ENCODE data around the gene CDC27.

CDC27 gene

GRCh38 chr17:47204722-47205418, 15.8 kb upstream of the CDC27 start:
- Histone ChIP-seq H3K27me3 (ENCODE audit: insufficient read depth, insufficient read length) (no peaks in the 10 kb centered on the region), H3K4me1 (ENCODE audit: insufficient read depth, insufficient read length) (peaks cover 9% of the 10 kb centered on the region), H3K4me3 (ENCODE audit: insufficient read length, low read depth) (no peak overlapping the region), H3K9ac (ENCODE audit: insufficient read length, low read depth) (no peak overlapping the region), H3K36me3 (ENCODE audit: insufficient read depth, insufficient read length, low read length) (no peaks in the 10 kb centered on the region), H3K9me3 (ENCODE audit: insufficient read depth, low read length) (no peaks in the 10 kb centered on the region)
- no peak for DNase-seq (ENCODE audit: low read depth, low spot score)
- TF ChIP-seq ZNF274 (IDR thresholded peaks at IDR 0.05; ENCODE audit: low read depth, low read length) (no peak), YY1 (IDR thresholded peaks at IDR 0.05; ENCODE audit: insufficient read depth, insufficient read length) (no peak), SUZ12 (IDR thresholded peaks at IDR 0.05; ENCODE audit: extremely low read depth, insufficient read depth, insufficient read length) (no peak)

- no peak overlapping the region for H3K9ac ChIP-seq (ENCODE audit: insufficient read length, low read depth)
- H3K36me3 ChIP-seq (ENCODE audit: insufficient read depth, insufficient read length, low read length): no peaks in the 10 kb centered on the region
- TF ChIP-seq SUZ12 (IDR thresholded peaks at IDR 0.05; ENCODE audit: extremely low read depth, insufficient read depth, insufficient read length): no peak
- no peak for TF ChIP-seq YY1 (IDR thresholded peaks at IDR 0.05; ENCODE audit: insufficient read depth, insufficient read length)
- no peak for TF ChIP-seq ZNF274 (IDR thresholded peaks at IDR 0.05; ENCODE audit: low read depth, low read length)
- H3K9me3 ChIP-seq (ENCODE audit: insufficient read depth, low read length): no peaks in the 10 kb centered on the region
- no peak for DNase-seq (ENCODE audit: low read depth, low spot score)
- H3K27me3 ChIP-seq (ENCODE audit: insufficient read depth, insufficient read length): no peaks in the 10 kb centered on the region
- no peak overlapping the region for H3K4me3 ChIP-seq (ENCODE audit: insufficient read length, low read depth)
- peaks cover 5% of the 10 kb centered on the region for H3K4me1 ChIP-seq (ENCODE audit: insufficient read depth, insufficient read length)
Observed at GRCh38 chr17:47203984-47204721, 15.1 kb upstream of the CDC27 start.

GRCh38 chr17:47201166-47201565, 12.1 kb upstream of the CDC27 start:
- TF ChIP-seq SUZ12 (IDR thresholded peaks at IDR 0.05; ENCODE audit: extremely low read depth, insufficient read depth, insufficient read length) (no peak), ZNF274 (IDR thresholded peaks at IDR 0.05; ENCODE audit: low read depth, low read length) (no peak), YY1 (IDR thresholded peaks at IDR 0.05; ENCODE audit: insufficient read depth, insufficient read length) (no peak)
- no peaks in the 10 kb centered on the region for H3K9me3 ChIP-seq (ENCODE audit: insufficient read depth, low read length)
- DNase-seq (ENCODE audit: low read depth, low spot score): no peak
- no peaks in the 10 kb centered on the region for H3K4me1 ChIP-seq (ENCODE audit: insufficient read depth, insufficient read length)
- no peak overlapping the region for H3K9ac ChIP-seq (ENCODE audit: insufficient read length, low read depth)
- H3K4me3 ChIP-seq (ENCODE audit: insufficient read length, low read depth): no peak overlapping the region
- H3K27me3 ChIP-seq (ENCODE audit: insufficient read depth, insufficient read length): no peaks in the 10 kb centered on the region
- no peaks in the 10 kb centered on the region for H3K36me3 ChIP-seq (ENCODE audit: insufficient read depth, insufficient read length, low read length)

DNA sequence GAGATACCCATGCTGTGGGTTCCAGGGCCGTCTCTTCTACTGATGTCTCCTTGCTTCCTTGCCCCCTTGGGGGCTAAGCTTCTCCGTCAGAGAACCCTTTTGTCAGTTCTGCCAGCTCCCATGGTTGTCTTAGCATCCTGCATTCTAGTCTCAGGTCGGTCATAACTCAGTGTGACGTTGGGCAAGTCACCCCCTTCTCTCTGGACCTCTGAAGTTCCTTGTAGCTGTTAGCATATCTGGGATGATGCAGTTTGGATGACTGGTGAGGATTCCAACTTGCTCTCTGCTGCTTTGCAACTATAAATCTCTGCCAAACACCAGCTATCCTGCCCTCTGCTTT, 11.2 kb upstream of the CDC27 start:
- Histone ChIP-seq H3K27me3 (ENCODE audit: insufficient read depth, insufficient read length) (no peaks in the 10 kb centered on the region), H3K9me3 (ENCODE audit: insufficient read depth, low read length) (no peaks in the 10 kb centered on the region), H3K36me3 (ENCODE audit: insufficient read depth, insufficient read length, low read length) (no peaks in the 10 kb centered on the region), H3K4me3 (ENCODE audit: insufficient read length, low read depth) (no peak overlapping the region), H3K4me1 (ENCODE audit: insufficient read depth, insufficient read length) (no peaks in the 10 kb centered on the region), H3K9ac (ENCODE audit: insufficient read length, low read depth) (no peak overlapping the region)
- no peak for DNase-seq (ENCODE audit: low read depth, low spot score)
- no peak for TF ChIP-seq SUZ12 (IDR thresholded peaks at IDR 0.05; ENCODE audit: extremely low read depth, insufficient read depth, insufficient read length)

GRCh38 chr17:47199627-47200324, 10.7 kb upstream of the CDC27 start:
- no peak for TF ChIP-seq SUZ12 (IDR thresholded peaks at IDR 0.05; ENCODE audit: extremely low read depth, insufficient read depth, insufficient read length)
- TF ChIP-seq ZNF274 (IDR thresholded peaks at IDR 0.05; ENCODE audit: low read depth, low read length): no peak
- TF ChIP-seq YY1 (IDR thresholded peaks at IDR 0.05; ENCODE audit: insufficient read depth, insufficient read length): no peak
- Histone ChIP-seq H3K4me1 (ENCODE audit: insufficient read depth, insufficient read length) (no peaks in the 10 kb centered on the region), H3K36me3 (ENCODE audit: insufficient read depth, insufficient read length, low read length) (no peaks in the 10 kb centered on the region), H3K27me3 (ENCODE audit: insufficient read depth, insufficient read length) (no peaks in the 10 kb centered on the region), H3K9me3 (ENCODE audit: insufficient read depth, low read length) (no peaks in the 10 kb centered on the region), H3K9ac (ENCODE audit: insufficient read length, low read depth) (no peak overlapping the region), H3K4me3 (ENCODE audit: insufficient read length, low read depth) (no peak overlapping the region)
- DNase-seq (ENCODE audit: low read depth, low spot score): no peak

DNA sequence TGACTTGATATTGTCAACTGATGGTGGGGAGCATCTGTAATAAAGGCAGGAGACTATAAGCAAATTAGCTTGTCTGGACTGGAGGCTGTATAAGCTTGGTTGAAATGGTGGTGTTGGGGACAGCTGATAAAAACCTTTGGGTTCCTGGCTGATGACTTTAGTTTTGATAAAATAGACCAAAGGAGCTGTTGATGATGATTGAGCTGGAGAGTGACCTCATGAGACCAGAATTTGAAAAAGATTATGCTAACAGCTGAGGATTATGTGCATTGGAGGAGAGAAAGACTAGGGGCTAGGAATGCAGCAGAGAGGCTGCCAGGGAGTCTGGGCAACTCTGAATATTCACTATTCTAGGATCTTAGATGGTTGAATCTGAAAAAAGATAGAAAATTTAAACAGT, 8.7 kb upstream of the CDC27 start:
- H3K4me3 ChIP-seq (ENCODE audit: insufficient read length, low read depth): no peak overlapping the region
- H3K9ac ChIP-seq (ENCODE audit: insufficient read length, low read depth): no peak overlapping the region
- TF ChIP-seq YY1 (IDR thresholded peaks at IDR 0.05; ENCODE audit: insufficient read depth, insufficient read length) (no peak), SUZ12 (IDR thresholded peaks at IDR 0.05; ENCODE audit: extremely low read depth, insufficient read depth, insufficient read length) (no peak), ZNF274 (IDR thresholded peaks at IDR 0.05; ENCODE audit: low read depth, low read length) (no peak)
- H3K4me1 ChIP-seq (ENCODE audit: insufficient read depth, insufficient read length): no peaks in the 10 kb centered on the region
- H3K27me3 ChIP-seq (ENCODE audit: insufficient read depth, insufficient read length): no peaks in the 10 kb centered on the region
- DNase-seq (ENCODE audit: low read depth, low spot score): no peak
- H3K36me3 ChIP-seq (ENCODE audit: insufficient read depth, insufficient read length, low read length): no peaks in the 10 kb centered on the region
- H3K9me3 ChIP-seq (ENCODE audit: insufficient read depth, low read length): no peaks in the 10 kb centered on the region

GRCh38 chr17:47193931-47194511, 4.9 kb upstream of the CDC27 start:
- no peak for TF ChIP-seq YY1 (IDR thresholded peaks at IDR 0.05; ENCODE audit: insufficient read depth, insufficient read length)
- TF ChIP-seq ZNF274 (IDR thresholded peaks at IDR 0.05; ENCODE audit: low read depth, low read length): no peak
- no peak for TF ChIP-seq SUZ12 (IDR thresholded peaks at IDR 0.05; ENCODE audit: extremely low read depth, insufficient read depth, insufficient read length)
- no peaks in the 10 kb centered on the region for H3K27me3 ChIP-seq (ENCODE audit: insufficient read depth, insufficient read length)

More at GRCh38 chr17:47193931-47194511, 4.9 kb upstream of the CDC27 start:
- Histone ChIP-seq H3K4me3 (ENCODE audit: insufficient read length, low read depth) (no peak overlapping the region), H3K9ac (ENCODE audit: insufficient read length, low read depth) (no peak overlapping the region), H3K4me1 (ENCODE audit: insufficient read depth, insufficient read length) (no peaks in the 10 kb centered on the region), H3K9me3 (ENCODE audit: insufficient read depth, low read length) (no peaks in the 10 kb centered on the region), H3K36me3 (ENCODE audit: insufficient read depth, insufficient read length, low read length) (no peaks in the 10 kb centered on the region)
- no peak for DNase-seq (ENCODE audit: low read depth, low spot score)

Measured in NT2/D1 (cell line).